Ectodermal cell (in vitro differentiated cells): ENCODE results near the gene UBTFL1.

Source experiments
- H3K27ac ChIP-seq: 2 replicates; pipeline ENCODE4 v1.7.0; 2013; ENCODE audit warnings: mild to moderate bottlenecking, low read depth, low read length; ENCODE audit not compliant: insufficient read depth, poor library complexity, severe bottlenecking
- H3K27me3 ChIP-seq: 2 replicates; pipeline ENCODE4 v1.7.0; 2013; ENCODE audit warnings: mild to moderate bottlenecking, low read length; ENCODE audit not compliant: insufficient read depth, control insufficient read depth, poor library complexity, severe bottlenecking
- H3K36me3 ChIP-seq: one replicate; pipeline ENCODE4 v1.7.0; 2013; ENCODE audit warnings: low read length; ENCODE audit not compliant: control insufficient read depth, insufficient read depth
- H3K4me1 ChIP-seq: one replicate; pipeline ENCODE4 v1.7.0; 2013; ENCODE audit warnings: low read length; ENCODE audit not compliant: control insufficient read depth, insufficient read depth
- H3K4me3 ChIP-seq: 2 replicates; pipeline ENCODE4 v1.7.0; 2013; ENCODE audit warnings: low read depth, low read length, control low read depth; ENCODE audit not compliant: insufficient read depth
- H3K9me3 ChIP-seq: 2 replicates; pipeline ENCODE4 v1.7.0; 2013; ENCODE audit warnings: mild to moderate bottlenecking, low read length, moderate library complexity; ENCODE audit not compliant: control insufficient read depth
- WGBS, 2 experiments: methylation state at CpG; one replicate each; pipeline ENCODE4 v1.1.7; 2013; ENCODE audit warnings: missing lambda C conversion rate in 2 of 2; 5-methylcytosine and 5-hydroxymethylcytosine counted together

The UBTFL1 gene

GRCh38 chr11:90124371-90124770 is 38.6 kb downstream of the UBTFL1 start:
- Histone ChIP-seq H3K4me3 (no peak overlapping the region), H3K27ac (no peak overlapping the region), H3K27me3 (no peaks in the 10 kb centered on the region), H3K9me3 (no peaks in the 10 kb centered on the region), H3K4me1 (no peaks in the 10 kb centered on the region), H3K36me3 (no peaks in the 10 kb centered on the region)
- no CpG with 5 or more reads among the region's 1 CpG for WGBS, 2 experiments

- Histone ChIP-seq H3K36me3 (no peaks in the 10 kb centered on the region), H3K4me3 (no peak overlapping the region), H3K4me1 (no peaks in the 10 kb centered on the region), H3K27me3 (no peaks in the 10 kb centered on the region), H3K27ac (no peak overlapping the region), H3K9me3 (no peaks in the 10 kb centered on the region)
- 70 to 77% methylated on average over 3 of the region's 3 CpGs for WGBS, 2 experiments
These were observed 39.2 kb downstream of the UBTFL1 start for GRCh38 chr11:90124946-90125345.

- peaks cover 14% of the 10 kb centered on the region for H3K4me1 ChIP-seq
- H3K4me3 ChIP-seq: peak overlapping the region; percentile 78
- H3K27ac ChIP-seq: peak overlapping the region; percentile 74
- no peaks in the 10 kb centered on the region for H3K27me3 ChIP-seq
- WGBS, 2 experiments: 20 to 23% methylated on average over 11 of the region's 11 CpGs
- no peaks in the 10 kb centered on the region for H3K9me3 ChIP-seq
- H3K36me3 ChIP-seq: no peaks in the 10 kb centered on the region
These were observed 48.1 kb downstream of the UBTFL1 start for GRCh38 chr11:90133560-90134477.

DNA sequence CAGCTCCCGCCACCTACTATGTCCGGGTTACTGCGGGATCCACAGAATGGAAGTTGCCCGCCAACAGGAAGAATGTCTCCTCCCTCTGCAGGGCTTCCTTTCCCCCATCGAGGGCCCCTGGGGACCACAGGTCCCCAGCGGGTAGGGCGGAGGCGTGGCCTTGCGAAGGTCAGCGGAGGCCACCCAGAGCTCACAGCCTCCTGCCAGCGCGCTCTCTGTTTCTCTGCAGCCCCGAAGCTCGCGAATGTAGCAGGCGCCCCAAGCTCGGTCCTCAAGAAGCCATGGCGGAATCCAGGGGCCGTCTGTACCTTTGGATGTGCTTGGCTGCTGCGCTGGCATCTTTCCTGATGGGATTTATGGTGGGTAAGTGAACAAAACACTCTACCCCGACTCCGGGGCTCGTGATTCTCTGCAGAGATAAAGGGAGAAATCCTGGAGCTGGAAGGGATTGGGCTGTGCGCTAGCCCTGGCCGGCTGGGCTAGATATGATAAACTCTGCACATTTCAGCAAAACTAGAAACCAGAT is 48.8 kb downstream of the UBTFL1 start, which contains the start of gene NAALAD2:
Gene NAALAD2 (plus strand): TSS at position 186 of the 526 bp plus-strand sequence. CDS start 96 bp downstream, at position 282.
- Histone ChIP-seq H3K27me3 (no peaks in the 10 kb centered on the region), H3K27ac (peak within 1 kb of the TSS; percentile 74), H3K4me3 (peak within 1 kb of the TSS; percentile 78), H3K4me1 (peaks cover 14% of the 10 kb centered on the region), H3K9me3 (no peaks in the 10 kb centered on the region), H3K36me3 (no peaks in the 10 kb centered on the region)
- 3% methylated on average over 25 of the region's 25 CpGs for WGBS, 2 experiments

DNA sequence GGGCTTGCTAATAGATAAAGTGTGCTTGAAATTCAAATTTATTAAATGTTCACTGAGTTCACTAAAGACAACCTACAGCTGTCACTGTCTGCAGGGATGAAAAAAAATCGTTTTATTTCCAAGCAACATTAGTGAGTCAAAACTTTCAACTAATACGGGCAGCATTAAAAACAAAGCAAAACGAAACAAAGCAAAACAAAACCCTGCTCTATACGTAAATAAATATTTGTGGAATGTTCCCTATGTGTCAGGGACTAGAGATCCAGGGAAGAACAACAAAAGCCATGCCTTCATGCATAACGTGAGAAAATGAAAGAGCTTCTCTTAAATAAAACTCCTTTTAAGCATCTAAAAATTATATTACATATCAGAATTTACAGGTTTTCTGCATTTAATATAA is 49.3 kb downstream of the UBTFL1 start:
- Histone ChIP-seq H3K27me3 (no peaks in the 10 kb centered on the region), H3K36me3 (no peaks in the 10 kb centered on the region), H3K4me1 (peaks cover 14% of the 10 kb centered on the region), H3K27ac (peak overlapping the region; percentile 74), H3K4me3 (peak overlapping the region; percentile 78), H3K9me3 (no peaks in the 10 kb centered on the region)
- WGBS, 2 experiments: 13 to 17% methylated on average over 1 to 5 of the region's 5 CpGs
